Measurements from ENCODE around the gene NRXN3. TPM values are rescaled to one million over a fixed set of nuclear protein-coding genes. Genes with fewer than 3 reads are reported as not detected.

The NRXN3 gene
- total and polyA plus RNA-seq, 2 of the 4 experiments (the other 2 are of a cell fraction) = 4.8 to 25.1 TPM

DNA sequence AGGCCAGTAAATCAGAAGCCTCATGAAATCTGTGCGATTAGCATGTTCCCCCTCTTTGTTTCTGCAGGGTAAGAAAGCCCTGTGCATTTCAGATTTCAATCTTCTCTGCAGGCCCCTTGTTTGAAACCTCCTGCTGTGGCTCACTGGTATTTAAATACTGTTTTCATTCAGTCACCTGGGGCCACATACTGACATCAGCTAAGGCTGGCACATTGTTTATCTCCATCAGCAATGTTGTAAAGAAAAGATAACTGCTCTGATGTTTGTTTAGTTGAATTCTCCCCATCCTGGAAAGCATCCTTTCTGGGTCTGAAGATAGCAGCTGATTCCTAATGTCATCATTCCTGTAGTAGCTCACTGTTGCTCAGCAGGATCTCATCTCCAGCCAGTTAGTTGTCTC is 554.9 kb downstream of the NRXN3 start:
- CTCF ChIA-PET = no interaction called here
- DNase-seq (no peak), ATAC-seq (ENCODE audit: low read depth) (no peak)
- no peak overlapping the region for H2BK15ac ChIP-seq (ENCODE audit: low read depth, low read length)
- H3K4me3 ChIP-seq (ENCODE audit: insufficient read depth, low read depth, low read length) = no peak overlapping the region
- H3K36me3 ChIP-seq (ENCODE audit: control insufficient read depth, insufficient read depth, low read length) = no peaks in the 10 kb centered on the region
- no TSS peak for BruUV-seq (replicated peaks)
- TF ChIP-seq BHLHE40 (IDR thresholded peaks at IDR 0.05; ENCODE audit: low read depth, low read length) = no peak
- no peak for TF ChIP-seq USF2 (IDR thresholded peaks at IDR 0.05; ENCODE audit: low read depth, low read length)
- no peak for TF ChIP-seq CHD1 (IDR thresholded peaks at IDR 0.05; ENCODE audit: low read depth, low read length)
- no peak for TF ChIP-seq NFE2L2 (IDR thresholded peaks at IDR 0.05; ENCODE audit: low read depth, low read length)
- no peaks in the 10 kb centered on the region for H3K9me1 ChIP-seq (ENCODE audit: insufficient read depth, low read length)
- H2BK20ac ChIP-seq (ENCODE audit: low read depth, low read length) = no peak overlapping the region
- H3K9ac ChIP-seq (ENCODE audit: low read depth, low read length) = no peak overlapping the region
- no peak overlapping the region for H3K56ac ChIP-seq (ENCODE audit: extremely low read depth, insufficient read depth, low read length)
- dilution Hi-C loops (cut with HindIII; ENCODE audit: low sequenced_read_pairs, unreplicated experiment) (no loop called here), intact Hi-C loops (cut with micrococcal nuclease) (no loop called here), in situ Hi-C loops (cut with MboI; ENCODE audit: low sequenced_read_pairs) (no loop called here)
- no peak overlapping the region for H3K27ac ChIP-seq (ENCODE audit: insufficient read depth, low read length)
- no peaks in the 10 kb centered on the region for H3K4me1 ChIP-seq (ENCODE audit: control insufficient read depth, insufficient read depth, low read length)
- no peak overlapping the region for H2AFZ ChIP-seq (replicated peaks; ENCODE audit: low read length, poor library complexity)
- no peak overlapping the region for H3K4ac ChIP-seq (ENCODE audit: low read depth, low read length)
- no peaks in the 10 kb centered on the region for H3K79me1 ChIP-seq (ENCODE audit: low read depth in 1 of 2, low read length in 2 of 2)
- no peak overlapping the region for H2BK120ac ChIP-seq (ENCODE audit: low read depth, low read length)
- WGBS, 2 experiments (ENCODE audit: extremely low coverage in 2 of 2, insufficient read length in 1 of 2) = 33% methylated on average over 1 of the region's 1 CpG; no CpG with 5 or more reads in 1 of the 2 experiments
- POLR2A ChIA-PET (ENCODE audit: unreplicated experiment) = no interaction called here
- no peak overlapping the region for H4K91ac ChIP-seq (ENCODE audit: insufficient read depth, low read depth, low read length)
- H3K4me2 ChIP-seq (ENCODE audit: low read depth, low read length) = no peak overlapping the region
- no peak overlapping the region for H2AK9ac ChIP-seq (replicated peaks; ENCODE audit: low read depth, low read length, poor library complexity)
- H3K9me3 ChIP-seq (ENCODE audit: control insufficient read depth, insufficient read depth, low read length) = peaks cover 3% of the 10 kb centered on the region; the same call in 1 of the 2 replicates
- H3K14ac ChIP-seq (replicated peaks; ENCODE audit: low read depth, low read length) = no peak overlapping the region
- H3K18ac ChIP-seq (ENCODE audit: low read depth, low read length) = no peak overlapping the region
- H3K23ac ChIP-seq (ENCODE audit: low read depth, low read length) = no peak overlapping the region
- H4K5ac ChIP-seq (ENCODE audit: low read depth, low read length) = no peak overlapping the region
- no peak overlapping the region for H2AK5ac ChIP-seq (ENCODE audit: low read depth, low read length)
- H2BK5ac ChIP-seq (ENCODE audit: low read depth, low read length, poor library complexity, severe bottlenecking) = no peak overlapping the region
- H3K27me3 ChIP-seq (ENCODE audit: control insufficient read depth, insufficient read depth, low read length) = no peaks in the 10 kb centered on the region
- H4K8ac ChIP-seq (ENCODE audit: low read depth in 2 of 2, low read length in 2 of 2) = no peak overlapping the region
- H4K20me1 ChIP-seq (ENCODE audit: insufficient read depth, low read length) = no peaks in the 10 kb centered on the region

Measured in IMR-90 (cell line).